ENCODE measurements around the gene RGL1.
A peak's percentile ranks its signal among the peaks of the same experiment; 100 is the strongest.

The RGL1 gene

DNA sequence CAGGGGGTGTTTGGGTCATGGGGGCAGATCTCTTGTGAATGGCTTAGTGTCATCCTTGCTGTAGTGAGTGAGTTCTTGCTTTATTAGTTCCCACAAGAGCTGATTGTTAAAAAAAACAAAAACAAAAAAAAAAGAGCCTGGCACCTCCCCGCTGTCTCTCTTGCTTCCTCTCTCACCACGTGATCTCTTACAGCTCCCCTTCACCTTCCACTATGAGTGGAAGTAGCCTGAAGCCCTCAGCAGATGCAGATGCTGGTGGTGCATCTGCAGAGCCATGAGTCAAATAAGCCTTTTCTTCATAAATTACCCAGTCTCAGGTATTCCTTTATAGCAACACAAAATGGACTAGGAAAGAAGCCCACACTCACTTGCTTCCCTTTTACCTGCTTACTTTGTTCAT is 17.2 kb upstream of the RGL1 start:
- no peak for DNase-seq

GRCh38 chr1:183791319-183791718 is 13.6 kb upstream of the RGL1 start:
- no peak for DNase-seq

- DNase-seq, result no peak
These were observed 12.6 kb upstream of the RGL1 start for GRCh38 chr1:183792300-183792699.

DNA sequence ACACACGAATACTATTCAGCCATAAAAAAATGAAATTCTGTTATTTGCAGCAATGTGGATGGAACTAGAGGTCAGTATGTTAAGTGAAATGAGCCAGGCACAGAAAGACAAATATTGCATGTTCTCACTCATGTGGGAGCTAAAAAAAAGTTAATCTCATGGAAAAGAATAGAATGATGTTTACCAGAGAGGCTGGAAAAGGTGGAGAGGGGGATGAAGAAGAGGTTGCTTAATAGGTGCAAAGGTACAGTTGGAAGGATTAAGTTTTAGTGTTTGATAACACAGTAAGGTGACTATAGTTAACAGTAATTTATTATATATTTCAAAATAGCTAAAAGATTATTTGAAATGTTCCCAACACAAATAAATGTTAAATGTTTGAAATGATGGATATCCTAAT is 10.8 kb upstream of the RGL1 start:
- no peak for DNase-seq

GRCh38 chr1:183800449-183800848 is 4.5 kb upstream of the RGL1 start:
- no peak for DNase-seq

GRCh38 chr1:183801649-183802048 is 3.3 kb upstream of the RGL1 start:
- DNase-seq, result no peak

DNA sequence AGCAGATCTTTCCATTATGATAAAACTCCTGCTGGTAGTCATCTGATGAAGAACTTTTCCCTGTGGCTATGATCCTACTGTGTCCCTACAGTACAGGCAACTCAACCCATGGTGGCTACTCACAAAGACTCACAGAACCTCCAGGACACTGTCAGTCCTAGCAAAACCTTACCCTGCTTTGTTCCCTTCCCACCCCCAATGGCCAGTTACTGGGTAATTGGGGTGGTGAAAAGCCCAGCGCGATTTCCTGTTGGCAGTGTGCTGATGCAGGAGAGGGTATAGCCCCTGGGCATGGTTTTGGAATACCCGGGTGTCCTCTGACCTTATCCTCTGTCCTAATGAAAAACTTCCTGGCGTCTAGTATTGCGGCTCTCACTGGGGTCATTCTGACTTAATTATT is 533 bp upstream of the RGL1 start:
- no peak for DNase-seq

DNA sequence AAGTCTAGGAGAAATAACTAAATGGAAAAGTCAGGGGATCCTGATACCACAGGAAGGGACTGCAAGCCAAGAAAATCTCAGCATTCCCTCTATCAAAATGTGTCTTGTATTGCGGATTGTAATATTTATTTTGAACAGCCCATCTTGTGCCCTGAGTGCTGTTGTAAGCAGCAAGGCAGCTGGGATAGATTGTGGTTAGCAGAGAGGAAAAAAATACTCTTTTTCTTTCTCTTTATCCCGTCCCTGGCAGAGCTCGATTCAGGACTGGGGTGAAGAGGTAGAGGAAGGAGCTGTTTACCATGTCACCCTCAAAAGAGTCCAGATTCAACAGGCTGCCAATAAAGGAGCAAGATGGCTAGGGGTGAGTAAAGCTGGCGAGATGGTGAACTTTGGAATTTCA is 1.2 kb downstream of the RGL1 start:
- DNase-seq, result no peak

- DNase-seq, result no peak
These were observed 1.8 kb downstream of the RGL1 start for GRCh38 chr1:183806675-183807074.

- no peak for DNase-seq
These were observed 2.7 kb downstream of the RGL1 start for GRCh38 chr1:183807549-183808168.

DNA sequence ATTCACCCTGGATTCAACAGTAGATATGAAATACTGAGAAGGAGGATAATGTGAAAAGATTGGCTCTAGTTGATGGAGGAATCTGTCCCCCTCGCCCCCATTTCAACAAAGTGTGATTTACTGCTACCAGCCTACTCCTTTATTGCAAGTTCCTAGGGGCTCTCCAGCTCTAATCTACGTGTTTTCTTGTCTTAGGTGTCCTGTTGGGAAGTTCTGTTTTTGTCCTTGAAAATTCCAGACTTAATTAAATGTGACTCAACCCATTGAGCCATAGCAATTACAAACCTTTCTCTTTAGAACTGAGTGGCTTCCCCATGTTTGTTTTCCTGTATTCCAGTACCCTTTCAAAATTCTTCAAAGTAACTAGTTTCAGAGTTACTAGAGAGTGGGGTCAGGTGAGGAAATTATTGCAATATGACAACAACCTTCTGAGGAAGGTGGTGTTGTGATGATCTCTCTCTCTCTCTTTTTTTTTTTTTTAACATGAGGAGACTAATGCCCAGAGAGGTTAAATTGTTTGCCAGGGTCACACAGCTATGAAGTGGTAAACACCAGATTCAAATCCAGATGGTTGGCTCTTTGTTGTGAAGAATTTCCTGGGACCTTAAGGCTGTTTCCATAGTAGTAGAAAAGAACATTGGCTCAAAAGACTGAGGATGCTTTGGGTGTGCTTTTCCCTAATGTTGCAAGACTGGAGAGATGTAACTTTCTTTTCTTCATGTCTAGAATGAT is 3.5 kb downstream of the RGL1 start:
- no peak for DNase-seq

DNA sequence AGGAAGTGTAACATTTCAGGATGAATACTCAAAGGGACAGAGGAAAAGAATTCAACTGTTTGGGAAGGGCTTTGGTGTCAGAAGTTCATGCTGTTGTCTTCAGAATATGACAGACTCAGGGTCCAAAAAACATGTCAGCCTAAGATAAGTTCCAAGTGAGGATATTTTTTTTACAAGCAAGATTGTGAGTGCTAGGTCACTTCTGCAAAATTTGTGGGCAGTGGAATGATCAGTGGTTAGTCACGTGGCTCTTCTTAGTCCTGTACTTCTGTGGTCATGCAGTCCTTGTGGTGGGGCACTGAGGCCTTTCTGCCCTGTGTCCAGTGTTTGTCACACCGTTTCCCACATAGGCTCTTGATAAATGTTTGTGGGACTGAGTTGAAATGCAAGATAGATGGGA is 5.2 kb downstream of the RGL1 start:
- no peak for DNase-seq

DNA sequence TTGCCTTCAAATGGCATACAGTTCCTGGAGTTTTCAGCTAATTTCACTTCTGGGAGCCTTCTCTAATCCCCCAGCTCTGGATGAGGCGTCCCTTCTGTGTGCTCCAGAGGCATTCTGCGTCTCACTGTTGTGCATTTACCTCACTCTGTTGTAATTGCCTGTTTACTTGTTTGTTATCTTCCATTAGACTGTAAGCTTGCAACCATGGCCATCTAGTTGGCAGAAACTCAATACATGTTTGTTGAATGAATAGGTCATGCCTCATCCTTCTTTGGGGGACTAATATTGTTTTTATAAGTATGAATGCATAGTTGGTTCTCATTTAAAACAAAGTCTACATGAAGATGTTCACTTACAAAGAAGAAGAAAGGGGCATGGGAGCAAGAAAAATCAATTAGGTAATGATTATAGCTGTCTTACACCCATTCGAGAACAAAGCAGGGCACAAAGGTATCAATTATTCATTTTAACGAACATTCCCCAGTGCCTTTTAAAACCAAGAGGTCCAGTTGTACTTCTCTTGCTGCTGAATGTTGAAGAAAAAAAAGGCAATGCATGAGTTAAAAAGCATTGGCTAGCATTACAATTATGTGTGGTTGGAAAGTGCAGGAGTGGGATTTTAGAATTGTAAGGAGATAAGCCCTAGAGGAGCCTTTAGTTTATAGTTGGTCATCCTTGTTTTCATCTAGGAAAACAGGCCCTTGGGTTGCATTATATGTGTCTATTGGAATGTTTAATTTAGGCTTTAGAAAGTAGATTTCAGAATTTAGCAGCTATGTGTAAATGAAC is 6.0 kb downstream of the RGL1 start:
- no peak for DNase-seq

GRCh38 chr1:183812128-183812527 is 7.2 kb downstream of the RGL1 start:
- DNase-seq, result no peak

DNA sequence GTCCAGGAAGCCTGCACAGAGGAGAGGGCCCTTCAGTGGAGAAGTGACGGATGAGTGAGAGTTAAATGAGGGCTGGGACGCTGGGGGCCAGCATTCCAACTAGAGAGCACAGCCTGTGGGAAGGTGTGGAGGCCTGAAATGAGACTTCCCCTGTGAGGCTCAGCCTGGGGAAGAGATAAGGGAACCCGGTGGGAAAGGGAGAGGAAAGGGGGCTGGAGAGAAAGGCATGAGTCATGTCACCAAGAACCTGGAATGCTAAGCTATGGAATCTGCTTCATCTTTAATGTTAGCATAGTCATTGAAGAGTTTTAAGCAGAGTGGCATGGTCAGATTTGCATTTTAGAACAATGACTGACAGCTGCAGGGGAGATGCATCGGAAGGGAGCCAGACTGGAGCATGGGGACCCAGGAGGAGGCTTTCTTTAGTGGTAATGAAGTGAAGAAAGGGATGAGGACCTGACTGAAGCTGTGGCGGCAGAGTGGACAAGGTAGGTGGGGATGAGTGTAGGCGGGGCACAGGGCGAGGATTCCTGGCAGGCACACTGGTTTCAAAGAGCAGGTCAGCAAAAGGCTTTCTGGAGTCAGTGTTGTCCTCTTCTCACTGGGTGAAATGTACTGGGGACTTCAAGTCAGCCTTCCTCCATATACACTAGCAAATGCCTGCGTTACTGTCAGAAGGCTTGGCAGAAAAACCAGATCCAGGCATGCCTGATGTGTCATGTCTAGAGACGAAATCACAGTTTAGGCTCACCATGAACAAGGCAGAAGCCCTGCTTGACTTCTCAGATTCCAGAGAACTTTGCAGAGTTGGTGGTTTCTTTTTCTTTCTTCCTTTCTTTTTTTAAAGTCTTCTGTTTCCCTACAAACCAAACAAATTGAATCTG is 8.0 kb downstream of the RGL1 start:
- no peak for DNase-seq

DNA sequence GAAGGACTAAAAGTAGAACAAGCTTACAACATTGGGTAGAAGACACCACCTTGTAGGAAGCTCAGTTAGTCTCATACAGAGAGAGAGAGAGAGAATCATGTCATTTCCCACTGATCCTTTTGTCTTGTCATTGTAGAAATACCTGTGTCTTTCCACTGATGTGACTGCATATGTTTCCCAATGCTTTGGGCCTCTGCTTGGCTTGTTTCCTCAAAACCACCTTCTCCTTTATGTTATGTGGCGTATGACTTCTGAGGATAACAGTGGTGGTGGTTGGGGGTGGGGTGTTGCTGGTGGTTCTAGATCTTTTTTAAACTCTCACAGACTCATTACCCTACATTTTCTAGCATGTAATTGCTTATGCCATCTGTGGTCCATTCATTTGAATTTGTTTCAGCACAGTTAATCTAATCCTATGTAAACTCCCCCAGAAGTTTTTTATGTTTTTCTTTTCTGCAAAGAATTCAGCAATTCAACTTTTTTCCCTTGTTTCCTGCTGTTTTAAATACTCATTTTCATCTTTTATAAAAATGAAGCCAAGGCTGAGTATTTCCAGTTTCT is 9.3 kb downstream of the RGL1 start:
- DNase-seq, result no peak

DNA sequence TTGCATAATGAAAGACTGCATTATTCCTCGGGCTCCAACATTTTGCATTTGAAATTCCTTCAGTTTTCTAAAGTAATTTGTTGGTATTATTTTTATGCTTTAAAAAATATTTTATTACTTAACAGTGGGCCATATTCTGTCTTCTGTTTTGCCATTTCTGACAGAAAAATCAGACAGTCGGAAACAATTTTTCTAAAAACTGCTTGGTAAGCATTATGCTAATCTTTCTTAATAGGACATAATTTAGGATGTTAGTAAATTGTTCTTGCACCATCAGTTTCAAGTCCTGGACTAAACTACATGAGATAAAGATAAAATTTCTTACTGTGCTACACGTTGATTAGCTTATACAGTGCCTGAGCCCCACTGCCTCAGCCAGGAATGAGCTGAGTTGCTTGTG is 11.2 kb downstream of the RGL1 start:
- DNase-seq, result no peak

- peak; percentile 10 for DNase-seq
These were observed 12.8 kb downstream of the RGL1 start for GRCh38 chr1:183817576-183818288.

- no peak for DNase-seq
These were observed 14.1 kb downstream of the RGL1 start for GRCh38 chr1:183819059-183819458.

DNA sequence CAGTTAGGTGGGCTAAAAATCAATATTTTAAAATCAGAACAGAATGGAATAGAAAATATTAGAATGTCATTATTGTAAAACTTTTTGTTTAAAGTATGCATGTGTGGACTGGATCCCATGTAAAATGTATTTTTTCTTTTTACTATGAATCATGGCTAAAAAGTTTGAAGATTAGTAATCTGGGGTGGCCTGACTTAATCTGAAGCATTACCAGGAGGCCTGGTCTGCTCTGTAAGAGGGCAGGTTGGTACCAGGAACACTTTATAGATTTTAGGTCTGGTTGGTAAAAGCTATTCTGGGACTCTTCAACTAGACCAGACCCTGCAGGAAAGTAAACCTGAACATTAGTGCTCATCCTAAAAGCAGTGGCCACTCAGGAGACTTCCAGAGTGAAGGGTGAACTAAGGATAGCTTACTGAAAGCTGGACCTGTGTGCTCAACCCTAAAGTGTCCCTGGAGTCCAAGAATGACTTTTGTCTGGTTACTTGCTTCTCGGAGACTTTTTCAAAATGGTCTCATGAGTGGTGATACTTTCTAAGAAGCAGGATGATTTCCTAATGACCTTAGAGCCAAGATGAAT is 16.5 kb downstream of the RGL1 start:
- DNase-seq, result no peak

GRCh38 chr1:183821889-183822611 is 17.1 kb downstream of the RGL1 start:
- DNase-seq, result no peak
